Measurements from ENCODE around the gene ACTA1. TPM values are rescaled to one million over a fixed set of nuclear protein-coding genes. Genes with fewer than 3 reads are reported as not detected.

Gene ACTA1
- total RNA-seq, 8 experiments from 2014 or later, result 0.11 to 0.81 (median 0.44) TPM; not detected in 2

DNA sequence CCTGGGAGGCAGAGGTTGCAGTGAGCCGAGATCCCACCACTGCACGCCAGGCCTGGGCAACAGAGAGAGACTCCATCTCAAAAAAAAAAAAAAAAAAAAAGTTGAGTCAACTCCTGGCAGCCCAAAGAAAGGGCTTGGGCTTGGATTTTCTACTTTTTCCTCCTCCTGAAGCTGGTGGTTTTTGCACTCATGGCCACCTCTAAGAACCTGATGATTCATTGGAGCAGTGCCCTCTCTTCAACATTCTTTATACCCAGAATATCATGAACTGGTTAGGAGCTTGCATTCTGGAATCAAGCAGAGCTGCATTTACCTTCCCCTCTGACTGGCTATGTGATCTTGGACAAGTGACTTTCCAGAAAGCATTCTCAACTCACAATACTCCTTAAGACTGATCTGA lies 3.5 kb upstream of the ACTA1 start:
- no peak for ATAC-seq (replicated peaks in 6 of 8)
- WGBS, 10 experiments, result 100% methylated on average over 2 of the region's 2 CpGs; no CpG with 5 or more reads in 7 of the 10 experiments
- Histone ChIP-seq H3K27ac (no peak overlapping the region), H3K4me3 (no peak overlapping the region), H3K4me1 (replicated peaks in 1 of 2) (peaks cover 0 to 12% of the 10 kb centered on the region in 2 donors)
- in situ Hi-C loops (cut with MboI; ENCODE audit: low pct_unique_long_range_greater_than_20kb in 2 of 9, low sequenced_read_pairs in 9 of 9, unreplicated experiment in 9 of 9), result no loop called here

GRCh38 chr1:229436201-229436600 lies 2.3 kb upstream of the ACTA1 start:
- peaks cover 2 to 23% of the 10 kb centered on the region in 2 donors for H3K4me1 ChIP-seq (replicated peaks in 1 of 2)
- no peak overlapping the region for H3K27ac ChIP-seq
- 42 to 100% (median 49%) methylated on average over 1 to 6 of the region's 7 CpGs; no CpG with 5 or more reads in 2 of the 10 experiments for WGBS, 10 experiments
- in situ Hi-C loops (cut with MboI; ENCODE audit: low pct_unique_long_range_greater_than_20kb in 2 of 9, low sequenced_read_pairs in 9 of 9, unreplicated experiment in 9 of 9), result no loop called here
- no peak overlapping the region for H3K4me3 ChIP-seq
- ATAC-seq (replicated peaks in 6 of 8), result no peak

- peaks cover 3 to 23% of the 10 kb centered on the region in 2 donors for H3K4me1 ChIP-seq (replicated peaks in 1 of 2)
- no peak overlapping the region for H3K27ac ChIP-seq
- in situ Hi-C loops (cut with MboI; ENCODE audit: low pct_unique_long_range_greater_than_20kb in 2 of 9, low sequenced_read_pairs in 9 of 9, unreplicated experiment in 9 of 9), result no loop called here
- 0% methylated on average over 2 of the region's 27 CpGs; no CpG with 5 or more reads in 9 of the 10 experiments for WGBS, 10 experiments
- H3K4me3 ChIP-seq, result peak overlapping the region in 1 of 5 donors; percentile 9
- ATAC-seq (replicated peaks in 6 of 8), result peak in 6 of 8 experiments; percentile 28 to 77 (median 62)
Measured at GRCh38 chr1:229434641-229435051, 752 bp upstream of the ACTA1 start.

GRCh38 chr1:229433364-229434004 lies 410 bp downstream of the ACTA1 start:
- WGBS, 10 experiments, result 0 to 60% (median 30%) methylated on average over 1 to 15 of the region's 19 CpGs; no CpG with 5 or more reads in 1 of the 10 experiments
- no peak for ATAC-seq (replicated peaks in 6 of 8)

DNA sequence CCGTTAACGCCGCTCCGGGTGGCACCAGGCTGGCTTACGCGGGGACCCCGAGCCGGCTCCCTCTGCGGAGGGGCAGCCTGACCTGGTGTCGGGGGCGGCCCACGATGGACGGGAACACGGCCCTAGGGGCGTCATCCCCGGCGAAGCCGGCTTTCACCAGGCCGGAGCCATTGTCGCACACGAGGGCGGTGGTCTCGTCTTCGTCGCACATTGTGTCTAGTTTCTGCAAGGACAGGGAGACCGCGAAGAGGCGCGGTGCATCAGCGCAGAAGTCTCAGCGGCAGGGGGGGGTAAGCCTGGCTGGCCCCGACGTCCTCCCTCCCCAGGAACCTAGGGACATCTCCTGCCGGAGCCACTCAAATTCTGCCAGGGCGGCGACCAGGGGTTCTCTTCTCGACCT lies 989 bp downstream of the ACTA1 start:
- peaks cover 3 to 23% of the 10 kb centered on the region in 2 donors for H3K4me1 ChIP-seq (replicated peaks in 1 of 2)
- WGBS, 10 experiments, result 8 to 28% (median 15%) methylated on average over 4 to 19 of the region's 37 CpGs; no CpG with 5 or more reads in 7 of the 10 experiments
- no peak overlapping the region for H3K27ac ChIP-seq
- in situ Hi-C loops (cut with MboI; ENCODE audit: low pct_unique_long_range_greater_than_20kb in 2 of 9, low sequenced_read_pairs in 9 of 9, unreplicated experiment in 9 of 9), result no loop called here
- ATAC-seq (replicated peaks in 6 of 8), result no peak
- no peak overlapping the region for H3K4me3 ChIP-seq

More at GRCh38 chr1:229433364-229434004, 410 bp downstream of the ACTA1 start:
- in situ Hi-C loops (cut with MboI; ENCODE audit: low pct_unique_long_range_greater_than_20kb in 2 of 9, low sequenced_read_pairs in 9 of 9, unreplicated experiment in 9 of 9), result no loop called here
- H3K4me1 ChIP-seq (replicated peaks in 1 of 2), result peaks cover 3 to 23% of the 10 kb centered on the region in 2 donors
- H3K27ac ChIP-seq, result no peak overlapping the region
- H3K4me3 ChIP-seq, result no peak overlapping the region

DNA sequence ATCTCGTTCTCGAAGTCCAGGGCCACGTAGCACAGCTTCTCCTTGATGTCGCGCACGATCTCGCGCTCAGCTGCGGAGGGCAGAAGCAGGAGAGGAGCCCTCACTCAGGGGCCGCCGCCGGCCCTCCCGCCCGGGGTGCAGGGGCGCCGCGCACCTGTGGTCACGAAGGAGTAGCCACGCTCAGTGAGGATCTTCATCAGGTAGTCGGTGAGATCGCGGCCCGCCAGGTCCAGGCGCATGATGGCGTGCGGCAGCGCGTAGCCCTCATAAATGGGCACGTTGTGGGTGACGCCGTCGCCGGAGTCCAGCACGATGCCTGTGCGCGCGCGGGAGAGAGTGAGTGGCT lies 1.8 kb downstream of the ACTA1 start:
- H3K27ac ChIP-seq, result no peak overlapping the region
- peaks cover 3 to 23% of the 10 kb centered on the region in 2 donors for H3K4me1 ChIP-seq (replicated peaks in 1 of 2)
- ATAC-seq (replicated peaks in 6 of 8), result peak in 4 of 8 experiments; percentile 27 to 57 (median 50)
- WGBS, 10 experiments, result 5 to 6% methylated on average over 3 to 8 of the region's 38 CpGs; no CpG with 5 or more reads in 8 of the 10 experiments
- in situ Hi-C loops (cut with MboI; ENCODE audit: low pct_unique_long_range_greater_than_20kb in 2 of 9, low sequenced_read_pairs in 9 of 9, unreplicated experiment in 9 of 9), result no loop called here
- peak overlapping the region; percentile 16 to 33 (median 20) for H3K4me3 ChIP-seq

GRCh38 chr1:229431284-229432115 lies 2.4 kb downstream of the ACTA1 start:
- 0 to 38% (median 5%) methylated on average over 2 to 41 of the region's 65 CpGs; no CpG with 5 or more reads in 4 of the 10 experiments for WGBS, 10 experiments
- H3K4me3 ChIP-seq, result peak overlapping the region; percentile 16 to 33 (median 20)
- H3K27ac ChIP-seq, result no peak overlapping the region
- in situ Hi-C loops (cut with MboI; ENCODE audit: low pct_unique_long_range_greater_than_20kb in 2 of 9, low sequenced_read_pairs in 9 of 9, unreplicated experiment in 9 of 9), result no loop called here
- ATAC-seq (replicated peaks in 6 of 8), result peak in 4 of 8 experiments; percentile 1 to 26 (median 24)
- peaks cover 3 to 23% of the 10 kb centered on the region in 2 donors for H3K4me1 ChIP-seq (replicated peaks in 1 of 2)

DNA sequence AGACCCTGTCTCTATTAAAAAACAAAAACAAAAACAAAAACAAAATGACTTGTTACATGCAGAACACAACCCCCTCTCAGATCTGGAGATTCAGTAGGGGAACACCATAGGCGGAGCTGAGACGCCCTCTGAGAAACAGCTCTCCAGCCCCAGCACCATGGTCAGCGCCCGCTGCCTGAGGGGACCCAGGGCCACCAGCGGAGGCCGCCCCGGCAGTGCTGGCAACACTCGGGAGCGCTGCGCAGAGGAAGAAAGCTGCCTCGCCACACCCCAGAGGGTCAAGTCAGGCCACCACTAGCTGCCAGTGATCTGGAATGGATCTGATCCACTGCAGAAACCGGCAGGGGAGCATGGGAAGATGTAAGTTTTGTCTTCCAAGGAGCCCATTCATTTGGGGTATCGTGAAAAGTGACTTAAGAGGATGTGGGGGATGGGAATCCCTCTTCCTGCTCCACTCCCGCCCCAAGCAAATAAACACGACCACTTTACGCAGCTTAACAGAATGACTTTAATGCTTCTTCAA lies 3.1 kb downstream of the ACTA1 start:
- H3K4me3 ChIP-seq, result no peak overlapping the region
- WGBS, 10 experiments, result 0 to 57% (median 0%) methylated on average over 1 to 16 of the region's 16 CpGs; no CpG with 5 or more reads in 2 of the 10 experiments
- H3K4me1 ChIP-seq (replicated peaks in 1 of 2), result peaks cover 3 to 23% of the 10 kb centered on the region in 2 donors
- no peak overlapping the region for H3K27ac ChIP-seq
- peak; percentile 49 to 84 (median 58) for ATAC-seq (replicated peaks in 6 of 8)
- in situ Hi-C loops (cut with MboI; ENCODE audit: low pct_unique_long_range_greater_than_20kb in 2 of 9, low sequenced_read_pairs in 9 of 9, unreplicated experiment in 9 of 9), result no loop called here

DNA sequence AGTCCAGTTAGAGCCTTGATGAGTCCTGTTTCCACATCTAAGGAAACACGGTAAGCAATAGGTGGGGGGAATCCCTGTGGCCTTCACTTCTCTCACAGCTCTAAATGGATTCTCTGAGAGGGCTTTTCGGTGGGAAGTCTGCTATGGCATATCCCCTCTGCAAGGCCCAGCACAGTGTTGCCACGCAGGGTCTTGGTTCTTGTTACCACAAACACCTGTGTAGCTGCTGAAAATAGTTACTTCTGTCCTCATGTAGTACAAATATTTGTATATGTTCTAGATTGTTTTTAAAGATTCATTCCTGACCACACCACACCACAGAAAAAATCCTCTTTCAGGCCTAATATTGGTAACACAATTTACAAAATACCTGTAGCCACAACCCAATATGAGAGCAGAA lies 5.6 kb downstream of the ACTA1 start:
- Histone ChIP-seq H3K27ac (no peak overlapping the region), H3K4me1 (replicated peaks in 1 of 2) (peaks cover 3 to 15% of the 10 kb centered on the region in 2 donors), H3K4me3 (no peak overlapping the region)
- in situ Hi-C loops (cut with MboI; ENCODE audit: low pct_unique_long_range_greater_than_20kb in 2 of 9, low sequenced_read_pairs in 9 of 9, unreplicated experiment in 9 of 9), result no loop called here
- 33 to 90% (median 49%) methylated on average over 1 to 3 of the region's 3 CpGs; no CpG with 5 or more reads in 2 of the 10 experiments for WGBS, 10 experiments
- ATAC-seq (replicated peaks in 6 of 8), result no peak

DNA sequence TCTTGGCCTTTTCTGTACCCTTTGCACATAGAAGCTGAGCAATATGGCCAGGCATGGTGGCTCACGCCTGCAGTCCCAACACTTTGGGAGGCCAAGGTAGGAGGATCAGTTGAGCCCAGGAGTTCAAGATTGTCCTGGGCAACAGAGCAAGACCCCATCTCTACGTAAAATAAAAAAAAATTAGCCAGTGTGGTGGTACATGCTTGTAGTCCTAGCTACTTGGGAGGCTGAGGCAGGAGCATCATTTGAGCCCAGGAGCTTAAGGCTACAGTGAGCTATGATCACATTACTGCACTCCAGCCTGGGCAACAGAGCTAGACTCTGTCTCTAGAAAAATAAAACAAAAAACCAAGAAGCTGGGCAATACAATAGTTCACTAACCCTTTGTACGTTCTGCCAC lies 6.3 kb downstream of the ACTA1 start:
- Histone ChIP-seq H3K4me1 (replicated peaks in 1 of 2) (peaks cover 3 to 12% of the 10 kb centered on the region in 2 donors), H3K27ac (no peak overlapping the region), H3K4me3 (no peak overlapping the region)
- ATAC-seq (replicated peaks in 6 of 8), result no peak
- in situ Hi-C loops (cut with MboI; ENCODE audit: low pct_unique_long_range_greater_than_20kb in 2 of 9, low sequenced_read_pairs in 9 of 9, unreplicated experiment in 9 of 9), result no loop called here
- WGBS, 10 experiments, result 17 to 87% (median 57%) methylated on average over 1 to 3 of the region's 3 CpGs; no CpG with 5 or more reads in 3 of the 10 experiments

- Histone ChIP-seq H3K4me1 (replicated peaks in 1 of 2) (no peaks in the 10 kb centered on the region), H3K27ac (no peak overlapping the region), H3K4me3 (no peak overlapping the region)
- in situ Hi-C loops (cut with MboI; ENCODE audit: low pct_unique_long_range_greater_than_20kb in 2 of 9, low sequenced_read_pairs in 9 of 9, unreplicated experiment in 9 of 9), result no loop called here
- WGBS, 10 experiments, result 48 to 100% (median 80%) methylated on average over 1 to 2 of the region's 2 CpGs; no CpG with 5 or more reads in 7 of the 10 experiments
- no peak for ATAC-seq (replicated peaks in 6 of 8)
Measured at GRCh38 chr1:229425564-229426159, 8.2 kb downstream of the ACTA1 start.

DNA sequence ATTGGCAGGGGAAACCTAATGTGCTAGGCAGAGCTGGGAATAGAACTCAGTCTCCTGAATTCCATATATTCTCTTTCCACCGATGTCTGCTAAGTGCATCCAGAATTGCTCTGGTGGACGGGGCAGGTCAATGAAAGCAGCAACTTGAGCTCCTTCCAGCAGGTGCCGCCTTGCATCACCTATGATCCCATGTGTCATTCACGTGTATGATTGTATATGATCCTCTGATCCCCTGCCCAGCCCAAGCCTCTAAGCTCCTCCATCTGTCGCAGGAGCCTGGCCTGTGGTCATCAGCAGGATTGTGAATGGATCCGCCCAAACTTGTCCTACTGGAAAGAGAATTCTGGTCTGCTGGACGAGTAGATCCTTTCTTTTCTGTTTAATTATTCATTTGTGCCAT lies 13.1 kb downstream of the ACTA1 start:
- in situ Hi-C loops (cut with MboI; ENCODE audit: low pct_unique_long_range_greater_than_20kb in 2 of 9, low sequenced_read_pairs in 9 of 9, unreplicated experiment in 9 of 9), result no loop called here
- peak in 1 of 8 experiments; percentile 67 for ATAC-seq (replicated peaks in 6 of 8)
- Histone ChIP-seq H3K4me1 (replicated peaks in 1 of 2) (no peaks in the 10 kb centered on the region), H3K27ac (no peak overlapping the region), H3K4me3 (no peak overlapping the region)
- 36 to 91% (median 74%) methylated on average over 1 to 7 of the region's 7 CpGs for WGBS, 10 experiments

GRCh38 chr1:229420224-229420623 lies 13.7 kb downstream of the ACTA1 start:
- Histone ChIP-seq H3K4me3 (no peak overlapping the region), H3K27ac (no peak overlapping the region), H3K4me1 (replicated peaks in 1 of 2) (no peaks in the 10 kb centered on the region)
- ATAC-seq (replicated peaks in 6 of 8), result no peak
- WGBS, 10 experiments, result 60 to 97% (median 93%) methylated on average over 1 to 11 of the region's 11 CpGs; no CpG with 5 or more reads in 1 of the 10 experiments
- in situ Hi-C loops (cut with MboI; ENCODE audit: low pct_unique_long_range_greater_than_20kb in 2 of 9, low sequenced_read_pairs in 9 of 9, unreplicated experiment in 9 of 9), result no loop called here

Data from motor neuron (in vitro differentiated cells).